ENCODE results near the gene BBS1.

DNA sequence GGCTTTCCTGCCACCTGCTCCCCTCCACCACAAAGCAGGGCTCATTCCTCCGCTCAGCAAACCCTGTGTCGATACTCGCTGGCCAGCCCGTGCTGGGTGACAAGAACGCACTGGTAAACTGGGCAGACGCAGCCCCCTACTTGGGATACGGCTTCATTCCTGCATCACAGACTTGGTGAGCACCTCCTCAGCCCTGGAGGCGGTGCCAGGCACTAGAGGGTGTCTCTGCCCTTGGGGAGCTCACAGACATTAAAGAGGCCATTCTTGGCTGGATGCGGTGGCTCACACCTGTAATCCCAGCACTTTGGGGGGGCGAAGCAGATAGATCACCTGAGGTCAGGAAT lies 29.4 kb downstream of the BBS1 start:
- no peak for TF ChIP-seq CTCF (conservative IDR thresholded peaks at IDR 0.05; ENCODE audit: low read length)
- no peak for TF ChIP-seq EZH2phosphoT487 (IDR thresholded peaks at IDR 0.05; ENCODE audit: borderline replicate concordance)
